Measurements from ENCODE around the gene CCDC146.

CCDC146 gene

DNA sequence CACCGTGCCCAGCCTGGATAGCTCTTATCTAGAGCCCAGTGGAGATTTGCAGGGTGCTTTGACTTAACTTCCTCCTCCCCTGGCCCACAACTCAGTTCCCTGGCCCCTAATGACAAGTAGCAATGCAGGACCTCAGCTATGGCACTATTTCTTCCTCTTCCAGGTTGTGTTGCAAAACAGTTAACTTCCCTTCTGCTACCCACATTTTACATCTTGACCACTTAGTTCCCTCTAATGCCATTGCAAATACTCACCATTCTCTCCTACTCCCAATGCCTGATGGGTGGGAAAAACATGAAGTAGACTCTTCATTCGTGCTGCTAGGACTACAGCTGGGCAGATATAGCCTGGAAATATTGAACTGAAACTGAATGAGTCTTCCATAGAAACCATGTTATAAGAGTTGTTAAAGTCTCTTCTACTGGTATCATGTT is 116.3 kb downstream of the CCDC146 start:
- H3K4me3 ChIP-seq (ENCODE audit: low read depth, low read length), result no peak overlapping the region
- DNase-seq (ENCODE audit: low read depth), result no peak

DNA sequence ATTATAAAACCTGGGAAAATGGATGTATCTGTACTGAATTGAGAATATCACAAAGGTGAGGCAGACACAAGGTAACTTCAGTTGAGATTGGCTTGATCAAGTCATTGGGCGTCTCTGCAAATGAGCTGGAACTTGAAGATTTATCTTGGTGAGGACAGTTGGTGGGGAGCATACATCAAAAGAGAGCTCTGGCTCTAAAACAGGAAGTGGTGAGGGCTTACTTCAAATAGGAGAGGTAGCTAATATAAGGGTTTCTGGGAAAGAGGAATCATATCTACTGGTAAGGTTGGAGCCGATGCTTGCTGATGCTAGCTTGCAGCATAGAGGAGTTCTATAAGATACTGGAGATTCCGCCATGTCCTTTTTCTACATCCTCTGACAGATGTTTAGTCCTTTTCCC is 117.1 kb downstream of the CCDC146 start:
- DNase-seq (ENCODE audit: low read depth), result no peak
- H3K4me3 ChIP-seq (ENCODE audit: low read depth, low read length), result no peak overlapping the region

DNA sequence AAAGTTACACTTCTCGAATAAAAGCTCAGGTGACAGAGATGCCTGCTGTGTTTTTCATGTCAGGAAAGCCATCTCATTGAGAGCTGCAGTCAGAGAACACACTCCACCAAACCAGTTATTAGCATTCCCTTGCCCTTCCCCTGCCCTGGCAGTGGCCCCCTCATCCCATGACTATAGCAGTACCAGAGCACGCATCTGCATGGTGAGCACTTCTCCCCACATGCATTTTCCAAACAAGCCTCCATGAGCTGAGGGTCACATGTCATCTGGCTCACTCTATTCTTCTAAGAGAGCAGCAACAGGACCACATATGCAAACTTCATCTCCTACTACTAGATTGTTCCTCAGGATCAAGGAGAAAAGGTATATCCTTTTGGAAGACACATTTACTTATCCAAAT is 119.7 kb downstream of the CCDC146 start:
- DNase-seq (ENCODE audit: low read depth), result no peak
- no peak overlapping the region for H3K4me3 ChIP-seq (ENCODE audit: low read depth, low read length)

- no peak overlapping the region for H3K4me3 ChIP-seq (ENCODE audit: low read depth, low read length)
- no peak for DNase-seq (ENCODE audit: low read depth)
Measured at GRCh38 chr7:77242554-77242953, 120.1 kb downstream of the CCDC146 start.

DNA sequence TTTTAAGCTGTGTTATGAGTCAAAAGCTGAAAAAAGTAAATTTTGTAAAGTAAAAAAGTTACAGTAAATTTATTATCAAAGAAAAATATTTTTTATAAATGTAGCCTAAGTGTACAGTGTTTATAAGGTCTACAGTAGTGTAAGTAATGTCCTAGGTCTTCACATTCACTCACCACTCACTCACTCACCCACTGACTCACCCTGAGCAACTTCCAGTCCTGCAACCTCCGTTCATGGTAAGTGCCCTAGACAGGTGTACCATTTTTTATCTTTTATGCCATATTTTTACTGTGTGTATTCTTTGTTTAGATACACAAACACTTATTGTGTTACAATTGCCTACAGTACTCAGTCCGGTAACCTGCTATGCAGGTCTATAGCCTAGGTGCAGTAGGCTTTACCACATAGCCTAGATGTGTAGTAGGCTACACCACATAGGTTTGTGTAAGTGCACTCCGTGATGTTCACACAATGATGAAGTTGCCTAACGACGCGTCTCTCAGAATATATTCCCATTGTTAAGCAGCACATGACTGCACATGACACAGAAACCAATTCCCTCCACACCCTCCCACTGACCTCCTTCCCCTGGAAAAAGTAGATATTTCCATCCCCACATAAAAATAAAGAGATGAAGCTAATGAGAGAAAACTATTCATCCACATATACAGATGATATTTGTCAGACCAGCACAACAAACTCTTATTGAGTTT is 122.0 kb downstream of the CCDC146 start:
- H3K4me3 ChIP-seq (ENCODE audit: low read depth, low read length), result no peak overlapping the region
- no peak for DNase-seq (ENCODE audit: low read depth)

DNA sequence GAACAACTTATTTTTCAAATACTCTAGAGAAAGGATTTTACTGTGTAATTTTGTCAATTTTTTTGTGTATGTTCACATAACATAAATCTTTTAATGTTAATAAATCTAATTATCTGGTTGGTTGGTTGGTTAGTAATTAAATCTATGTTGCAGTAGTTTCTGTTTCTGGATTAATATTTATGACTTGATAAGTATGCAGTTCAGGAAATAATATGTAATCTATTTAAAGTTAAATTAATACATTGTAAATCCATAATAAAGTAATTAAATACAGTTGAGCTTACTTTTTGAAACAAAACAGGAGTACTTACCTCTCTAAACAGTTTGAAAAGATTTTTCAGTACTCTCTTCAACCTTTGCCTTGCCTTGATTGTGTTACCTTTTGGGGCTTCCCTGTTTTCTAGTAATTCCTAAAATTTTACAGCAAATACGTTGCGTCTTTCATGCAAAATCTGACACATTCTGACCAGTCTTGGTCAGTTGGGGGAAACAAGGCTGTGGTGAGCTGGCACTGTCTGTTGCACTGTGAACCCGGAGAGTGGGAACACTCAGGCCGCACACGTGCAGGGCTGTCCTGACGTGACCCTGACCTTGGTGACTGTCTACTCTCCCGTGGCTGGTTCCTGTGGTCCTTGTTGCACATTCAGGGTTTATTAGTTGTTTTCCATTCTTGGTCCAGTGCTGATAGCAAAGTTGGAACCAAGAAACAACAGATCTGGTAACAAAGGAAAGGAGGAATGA is 122.8 kb downstream of the CCDC146 start:
- no peak for DNase-seq (ENCODE audit: low read depth)
- no peak overlapping the region for H3K4me3 ChIP-seq (ENCODE audit: low read depth, low read length)

DNA sequence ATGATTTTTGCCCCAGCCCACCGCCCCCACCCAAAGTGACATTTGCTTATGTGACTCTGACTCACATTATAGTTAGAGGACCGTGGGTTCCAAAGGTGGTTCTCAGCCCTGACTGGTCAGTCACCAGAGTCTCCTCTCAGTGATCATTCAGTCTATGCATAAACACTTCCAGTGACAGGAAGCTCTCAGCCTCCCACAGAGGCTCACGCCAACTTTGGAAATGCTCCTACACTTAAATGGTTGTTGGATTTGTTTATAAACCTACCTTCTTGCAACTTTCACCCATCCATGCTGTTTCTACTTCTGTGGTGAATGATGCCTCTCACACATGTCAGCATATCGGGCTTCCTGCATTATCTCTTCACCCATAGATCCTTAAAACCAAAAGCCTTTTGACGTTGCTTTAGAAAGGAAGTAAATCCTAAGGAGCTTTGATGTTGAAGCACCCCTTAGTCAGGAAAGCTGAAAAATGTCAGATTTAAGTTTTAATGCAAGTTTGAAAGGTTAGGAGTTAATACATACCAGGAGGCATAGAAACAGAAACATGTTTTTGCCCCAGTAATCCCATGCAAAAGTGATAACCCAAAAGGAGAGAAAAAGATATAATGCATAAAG is 123.7 kb downstream of the CCDC146 start:
- no peak for DNase-seq (ENCODE audit: low read depth)
- H3K4me3 ChIP-seq (ENCODE audit: low read depth, low read length), result no peak overlapping the region

DNA sequence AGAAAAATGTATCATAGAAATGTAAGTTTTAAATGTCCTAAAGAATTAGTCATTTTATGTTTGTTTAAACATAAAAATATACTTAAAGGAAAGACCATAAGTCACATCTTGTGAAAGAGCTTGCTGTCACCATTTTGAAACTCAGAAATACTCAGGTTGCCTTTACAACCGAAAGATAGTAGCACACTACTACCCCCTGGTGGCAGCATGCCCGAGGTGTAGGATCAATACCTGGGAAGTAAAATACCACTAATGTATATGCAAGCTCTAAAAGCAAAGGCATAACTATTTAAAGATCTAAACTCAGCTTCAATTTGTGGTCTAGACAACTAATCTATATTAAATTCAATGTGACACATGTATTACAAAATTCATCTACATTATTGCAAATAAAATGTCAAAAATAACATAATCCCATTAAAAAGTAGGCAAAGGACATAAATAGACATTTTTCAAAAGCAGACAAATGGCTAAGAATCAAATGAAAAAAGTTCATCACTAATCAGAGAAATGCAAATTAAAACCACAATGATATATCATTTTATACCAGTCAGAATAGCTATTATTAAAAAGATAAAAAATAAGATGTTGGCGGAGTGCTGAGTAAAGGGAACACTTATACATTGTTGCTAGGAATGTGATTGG is 124.9 kb downstream of the CCDC146 start:
- H3K4me3 ChIP-seq (ENCODE audit: low read depth, low read length), result no peak overlapping the region
- DNase-seq (ENCODE audit: low read depth), result peak; percentile 29

DNA sequence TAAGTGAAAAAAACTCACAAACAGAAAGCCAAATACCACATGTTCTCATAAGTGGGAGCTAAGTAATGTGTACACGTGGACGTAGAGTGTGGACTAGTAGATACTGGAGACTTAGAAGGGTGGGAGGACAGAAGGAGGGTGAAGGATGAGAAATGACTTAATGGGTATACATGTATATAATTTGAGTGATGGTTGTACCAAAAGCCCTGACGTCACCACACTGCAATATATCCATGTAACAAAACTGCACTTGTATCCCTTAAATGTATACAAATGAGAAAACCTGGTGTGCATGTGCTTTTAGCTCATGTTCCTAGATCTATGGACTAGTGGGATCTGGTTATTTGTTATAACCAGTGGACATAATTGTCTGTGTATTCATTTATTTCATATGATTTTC is 125.7 kb downstream of the CCDC146 start:
- DNase-seq (ENCODE audit: low read depth), result no peak
- no peak overlapping the region for H3K4me3 ChIP-seq (ENCODE audit: low read depth, low read length)

- no peak for DNase-seq (ENCODE audit: low read depth)
- no peak overlapping the region for H3K4me3 ChIP-seq (ENCODE audit: low read depth, low read length)
Measured at GRCh38 chr7:77252506-77252905, 130.1 kb downstream of the CCDC146 start.

DNA sequence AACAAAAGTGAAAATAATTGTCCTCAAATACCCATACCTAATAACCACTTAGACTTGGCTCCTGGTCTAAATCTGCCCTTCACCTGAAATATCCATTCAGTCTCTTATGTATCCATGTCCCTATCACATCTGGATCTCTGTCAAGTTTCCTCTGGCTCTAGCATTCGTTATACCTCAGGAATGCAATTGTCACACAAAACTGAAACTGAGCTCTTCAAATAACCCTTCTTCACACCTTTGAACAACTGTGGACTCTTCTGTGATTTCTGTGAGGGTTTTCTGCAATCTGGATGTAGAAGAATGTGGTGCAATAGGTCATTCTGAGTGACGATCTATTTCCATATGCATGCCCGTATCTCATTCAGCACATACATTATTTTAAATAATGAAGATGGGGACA is 130.7 kb downstream of the CCDC146 start:
- H3K4me3 ChIP-seq (ENCODE audit: low read depth, low read length), result no peak overlapping the region
- no peak for DNase-seq (ENCODE audit: low read depth)

DNA sequence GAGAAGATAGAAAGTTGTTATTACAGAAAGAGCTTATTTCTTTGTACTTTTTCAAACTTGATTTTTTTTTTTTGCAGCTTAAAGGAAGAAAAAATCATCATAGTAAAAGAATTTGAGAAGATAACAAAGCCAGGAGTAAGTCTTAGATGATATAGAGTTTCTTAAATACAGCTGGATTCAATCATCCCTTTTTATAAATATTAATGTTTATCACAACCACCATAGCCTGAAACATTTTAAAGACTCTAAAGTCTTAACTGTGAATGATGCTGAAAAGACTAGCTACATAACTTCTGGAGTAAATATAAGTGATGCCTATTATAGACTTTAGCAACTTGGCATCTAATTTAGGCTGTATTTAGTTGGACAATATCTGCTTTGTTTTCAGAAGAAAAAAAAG is 132.0 kb downstream of the CCDC146 start:
- H3K4me3 ChIP-seq (ENCODE audit: low read depth, low read length), result no peak overlapping the region
- DNase-seq (ENCODE audit: low read depth), result no peak

DNA sequence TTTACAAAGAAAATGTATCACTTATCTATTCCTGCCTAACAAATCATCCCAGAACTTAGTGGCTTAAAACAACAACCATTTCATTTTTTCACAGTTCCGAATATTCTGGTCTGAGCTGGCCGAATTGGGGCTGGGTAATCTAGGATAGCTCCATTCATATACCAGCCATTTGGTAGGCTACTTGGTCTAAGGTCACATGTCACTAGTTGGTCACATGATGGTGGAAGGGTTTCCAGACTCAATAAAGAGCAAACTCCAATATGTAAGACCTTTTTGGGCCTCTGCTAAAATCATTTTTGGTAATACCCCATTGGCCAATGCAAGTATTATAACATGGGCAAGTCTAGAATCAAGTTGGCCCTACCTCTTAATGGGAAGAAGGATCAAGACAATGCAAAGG is 132.5 kb downstream of the CCDC146 start:
- H3K4me3 ChIP-seq (ENCODE audit: low read depth, low read length), result no peak overlapping the region
- DNase-seq (ENCODE audit: low read depth), result no peak

DNA sequence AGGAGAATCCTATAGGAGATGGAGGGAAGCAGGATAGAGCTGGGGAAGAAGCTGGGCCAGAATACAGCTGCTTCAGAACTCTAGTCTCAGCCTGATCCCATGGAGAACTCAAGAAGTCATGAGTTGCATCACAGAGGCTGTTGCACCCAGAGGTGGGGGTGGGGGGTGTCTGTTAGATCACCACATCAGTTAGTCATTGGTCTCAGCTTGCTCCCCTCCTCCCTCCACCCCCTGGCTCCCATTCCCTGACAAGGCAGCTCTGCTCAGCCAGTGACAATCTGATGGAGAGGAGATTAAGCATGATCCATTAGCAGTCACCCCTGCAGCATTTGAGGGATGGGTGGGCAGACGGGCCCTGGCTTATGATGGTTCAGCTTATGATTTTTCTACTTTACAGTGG is 135.6 kb downstream of the CCDC146 start:
- no peak overlapping the region for H3K4me3 ChIP-seq (ENCODE audit: low read depth, low read length)
- DNase-seq (ENCODE audit: low read depth), result peak; percentile 46

- no peak overlapping the region for H3K4me3 ChIP-seq (ENCODE audit: low read depth, low read length)
- no peak for DNase-seq (ENCODE audit: low read depth)
Measured at GRCh38 chr7:77258593-77258992, 136.2 kb downstream of the CCDC146 start.

GRCh38 chr7:77262316-77262715 is 139.9 kb downstream of the CCDC146 start:
- DNase-seq (ENCODE audit: low read depth), result no peak

GRCh38 chr7:77265666-77266065 is 143.3 kb downstream of the CCDC146 start:
- no peak overlapping the region for H3K4me3 ChIP-seq (ENCODE audit: low read depth, low read length)
- DNase-seq (ENCODE audit: low read depth), result no peak

More at GRCh38 chr7:77262316-77262715, 139.9 kb downstream of the CCDC146 start:
- no peak overlapping the region for H3K4me3 ChIP-seq (ENCODE audit: low read depth, low read length)

DNA sequence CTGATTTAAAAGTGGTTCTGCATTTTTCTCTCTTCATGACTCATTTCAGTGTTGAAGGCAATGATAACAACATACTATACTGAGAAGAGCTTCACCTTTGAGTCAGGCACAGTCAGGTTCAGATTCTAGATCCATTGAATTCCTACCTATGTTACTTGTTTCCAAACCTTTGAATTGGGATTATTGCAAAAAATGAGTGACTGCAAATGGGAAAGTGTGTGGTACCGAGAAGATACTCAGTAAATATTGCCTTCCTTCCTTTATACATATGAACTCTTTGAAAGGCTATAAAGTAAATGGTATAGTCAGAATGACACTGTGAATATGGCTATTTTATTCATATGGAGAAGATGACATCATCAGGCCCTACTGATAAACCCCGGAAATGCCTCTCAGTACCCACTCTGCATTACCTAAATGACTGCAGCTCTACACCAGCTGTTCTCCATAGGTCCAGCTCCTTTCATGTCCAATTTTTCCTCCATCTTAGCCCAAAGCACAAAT is 143.9 kb downstream of the CCDC146 start:
- H3K4me3 ChIP-seq (ENCODE audit: low read depth, low read length), result no peak overlapping the region
- DNase-seq (ENCODE audit: low read depth), result no peak

- H3K4me3 ChIP-seq (ENCODE audit: low read depth, low read length), result no peak overlapping the region
- no peak for DNase-seq (ENCODE audit: low read depth)
Measured at GRCh38 chr7:77269360-77270093, 147.1 kb downstream of the CCDC146 start.
